ENCODE results near the gene CMKLR1. TPM values are rescaled to one million over a fixed set of nuclear protein-coding genes. Genes with fewer than 3 reads are reported as not detected.

Gene CMKLR1
- polyA plus RNA-seq, 12 donors = 2.2 to 10.3 (median 4.3) TPM; not detected in 1

DNA sequence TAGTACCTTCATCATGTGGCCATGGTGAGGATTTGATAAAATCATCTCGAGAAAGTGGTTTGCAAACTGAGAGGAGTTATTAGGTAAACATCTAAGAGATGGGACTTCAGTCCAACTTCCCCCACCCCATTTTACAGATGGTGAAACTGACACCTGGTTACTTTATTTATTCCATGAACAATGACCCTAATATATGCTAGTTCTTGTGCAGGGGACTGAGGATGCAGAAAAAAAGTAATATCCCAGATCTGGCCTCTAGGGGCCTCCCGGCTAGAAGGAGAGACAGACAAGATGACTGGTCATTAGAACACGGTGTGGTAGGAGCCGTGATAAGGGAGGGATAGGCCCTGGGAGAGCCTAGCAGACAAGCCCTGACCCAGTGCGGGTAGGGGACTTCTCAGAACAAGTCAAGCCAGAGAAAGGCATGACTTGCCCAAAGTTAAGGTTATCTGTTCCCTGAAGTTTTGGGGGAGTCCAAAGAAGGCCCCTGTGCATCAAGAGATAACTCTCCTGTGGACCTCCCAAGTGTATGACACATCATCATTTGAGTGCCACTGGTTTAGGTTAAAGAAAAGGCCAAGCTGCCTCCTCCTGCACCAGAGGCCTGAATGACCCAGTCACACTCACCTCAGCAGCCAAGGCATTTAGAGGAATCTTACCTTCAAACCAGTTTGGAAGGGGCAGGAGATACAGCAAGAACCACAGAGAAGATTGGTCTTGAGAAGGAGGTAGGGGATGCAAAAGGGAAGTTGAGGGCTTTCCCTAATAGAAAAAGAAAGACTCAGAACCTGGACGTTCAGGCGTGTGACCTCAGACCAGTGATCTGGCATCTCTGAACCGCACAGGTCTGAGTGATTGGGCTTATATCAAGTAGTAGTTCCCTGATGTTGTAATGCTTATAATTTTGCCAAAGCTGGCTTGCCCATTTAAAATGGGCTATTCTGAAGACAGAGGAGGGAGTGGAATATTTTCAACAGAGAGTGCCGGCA is 1.6 kb downstream of the CMKLR1 start:
- no peak for DNase-seq

DNA sequence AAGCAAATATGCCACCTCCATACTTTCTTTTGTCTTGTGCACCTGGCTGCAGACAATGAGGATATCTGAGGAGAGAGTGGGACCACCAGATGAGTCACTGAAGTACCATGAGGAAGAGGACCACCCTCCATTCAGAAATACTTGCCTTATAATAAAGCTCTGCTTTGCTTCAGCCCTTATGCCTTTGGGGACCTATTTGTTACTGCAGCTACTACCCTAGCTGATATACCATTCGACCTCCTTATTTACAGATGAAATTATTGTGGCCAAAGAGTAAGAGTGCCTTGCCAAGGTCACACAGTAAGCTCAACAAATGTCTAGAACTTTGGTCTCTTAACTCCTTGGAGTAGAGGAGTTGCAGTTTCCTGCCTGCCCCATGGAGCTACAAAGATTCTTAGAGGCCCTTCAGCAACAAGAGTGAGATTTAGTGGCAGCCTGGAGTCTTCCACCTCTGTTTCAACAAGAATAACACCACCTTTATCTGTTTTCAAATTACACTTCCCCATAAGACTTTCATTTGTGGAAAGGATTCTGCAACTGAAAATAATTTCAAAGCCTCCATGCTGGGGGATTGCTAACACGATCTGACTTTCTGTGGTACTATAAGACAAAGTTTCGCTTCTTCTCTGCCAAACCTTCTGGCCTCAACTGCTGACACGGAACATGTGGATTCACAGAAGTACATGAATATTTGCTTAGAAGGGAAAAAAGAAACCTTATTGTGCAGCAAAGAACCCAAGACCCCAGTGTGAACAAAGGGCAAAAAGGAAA is 3.6 kb downstream of the CMKLR1 start:
- no peak for DNase-seq

DNA sequence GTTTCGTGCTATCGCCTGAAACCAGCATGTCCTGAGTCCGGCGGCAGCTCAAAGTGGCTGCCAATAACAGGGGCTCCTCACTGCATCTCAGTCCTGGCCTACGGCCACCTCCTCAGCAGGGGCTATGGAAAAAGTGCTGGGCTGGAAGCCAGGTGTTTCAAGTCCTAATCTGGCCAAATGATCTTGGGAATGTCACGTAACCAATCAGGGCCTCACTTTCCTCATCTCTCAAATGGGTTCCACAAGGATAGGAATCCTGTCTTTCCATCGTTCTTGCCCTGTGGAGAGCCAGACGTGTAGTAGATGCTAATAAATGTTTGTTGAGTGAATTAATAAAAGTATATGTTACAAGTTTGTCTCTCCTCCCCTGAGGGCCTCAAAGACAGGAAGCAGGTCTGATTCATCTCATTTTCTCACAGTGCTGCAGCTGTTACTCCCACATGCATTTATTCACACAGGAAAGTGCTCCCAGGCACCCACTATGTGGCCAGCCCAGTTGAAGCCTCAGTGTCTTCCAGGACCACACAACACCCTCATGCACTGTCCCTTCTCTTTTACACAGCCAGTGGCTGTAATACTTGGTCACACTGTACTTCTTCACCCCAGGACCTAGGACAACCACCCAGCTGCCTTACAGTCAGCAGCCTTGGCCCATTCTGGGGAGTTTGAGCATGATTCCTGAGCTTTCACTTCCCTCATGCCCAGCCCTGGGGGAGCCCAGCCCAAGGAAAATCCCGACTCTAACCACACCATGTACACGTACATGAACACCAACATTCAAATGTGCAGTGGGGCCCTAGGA is 5.0 kb downstream of the CMKLR1 start:
- DNase-seq = no peak

DNA sequence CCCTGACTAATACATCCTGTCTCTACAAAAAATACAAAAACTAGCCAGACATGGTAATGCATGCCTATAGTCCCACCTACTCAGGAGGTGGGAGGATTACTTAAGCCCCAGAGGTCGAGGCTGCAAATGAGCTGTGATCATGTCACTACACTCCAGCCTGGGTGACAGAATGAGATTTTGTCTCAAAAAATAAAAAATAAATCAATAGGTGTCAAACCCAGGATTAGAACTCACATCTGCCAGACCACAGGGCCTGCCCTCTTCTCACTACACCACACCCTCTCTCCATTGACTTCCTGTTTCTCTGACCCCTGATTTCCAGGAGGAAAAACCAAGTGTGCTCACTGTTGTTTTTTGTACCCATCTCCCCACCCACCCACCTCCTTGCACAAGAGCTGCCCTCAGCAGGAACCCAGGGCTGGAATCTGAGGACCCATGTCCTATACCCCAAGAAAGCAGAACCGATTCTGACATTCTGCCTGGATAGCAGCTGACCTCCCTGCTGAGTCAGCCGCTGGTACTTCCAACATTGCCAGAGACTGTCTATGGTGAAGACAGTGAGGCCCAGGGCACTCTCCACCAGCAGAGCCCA is 6.2 kb downstream of the CMKLR1 start:
- DNase-seq = no peak

DNA sequence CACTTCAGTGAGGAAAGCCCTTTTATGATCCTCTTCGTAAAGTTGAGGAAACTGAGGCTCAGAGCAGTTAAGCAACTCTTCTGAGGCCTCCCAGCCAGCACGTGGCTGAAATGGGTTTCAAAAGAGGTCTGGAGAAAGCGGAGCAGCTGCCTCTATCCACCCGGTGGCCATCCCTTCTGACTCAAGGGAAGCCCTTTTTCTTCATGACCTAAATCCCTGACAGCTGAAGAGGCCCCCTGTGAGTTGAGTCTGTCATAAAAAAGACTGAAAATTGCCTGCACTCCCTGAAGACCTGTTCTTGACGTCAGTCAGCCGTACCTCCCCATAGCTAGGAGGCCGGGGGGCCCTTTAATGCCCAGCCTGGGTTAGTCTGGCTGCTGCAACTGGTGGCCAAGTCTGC is 10.7 kb downstream of the CMKLR1 start:
- no peak for DNase-seq

DNA sequence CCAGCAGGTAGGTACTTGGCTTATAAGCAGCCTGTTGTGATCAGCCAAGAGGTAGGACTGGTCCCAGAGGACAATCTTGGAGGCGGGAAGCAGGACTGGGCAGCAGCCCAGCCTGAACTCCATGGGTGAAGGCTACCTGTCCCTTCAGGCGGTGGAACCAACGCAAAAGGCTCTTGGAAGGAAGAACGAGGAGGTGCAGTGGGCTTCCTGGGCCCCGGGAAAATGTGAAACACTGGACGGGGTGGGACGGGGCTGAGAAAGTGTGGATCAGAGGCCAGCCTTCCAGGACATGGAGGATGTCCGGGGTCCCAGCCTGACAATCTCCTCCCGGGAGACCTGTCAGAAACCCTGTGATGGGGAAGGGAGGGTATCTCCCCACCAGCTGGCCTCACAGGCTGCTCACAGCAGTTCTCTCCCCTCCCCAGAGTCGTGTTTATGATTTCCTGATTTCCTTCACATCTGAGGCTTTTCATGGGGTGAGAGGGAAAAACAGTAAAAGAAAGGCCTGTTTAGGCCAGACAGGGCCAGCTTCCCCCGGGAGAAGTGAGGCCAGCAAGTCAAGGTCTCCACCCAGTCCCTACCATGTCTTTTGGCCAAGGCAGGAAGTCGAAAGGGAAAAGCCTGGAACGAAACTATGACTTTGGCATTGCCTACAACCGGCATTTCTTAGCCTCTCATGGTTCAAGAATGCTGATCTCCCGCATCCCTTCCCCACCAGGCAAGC is 11.3 kb downstream of the CMKLR1 start:
- no peak for DNase-seq

DNA sequence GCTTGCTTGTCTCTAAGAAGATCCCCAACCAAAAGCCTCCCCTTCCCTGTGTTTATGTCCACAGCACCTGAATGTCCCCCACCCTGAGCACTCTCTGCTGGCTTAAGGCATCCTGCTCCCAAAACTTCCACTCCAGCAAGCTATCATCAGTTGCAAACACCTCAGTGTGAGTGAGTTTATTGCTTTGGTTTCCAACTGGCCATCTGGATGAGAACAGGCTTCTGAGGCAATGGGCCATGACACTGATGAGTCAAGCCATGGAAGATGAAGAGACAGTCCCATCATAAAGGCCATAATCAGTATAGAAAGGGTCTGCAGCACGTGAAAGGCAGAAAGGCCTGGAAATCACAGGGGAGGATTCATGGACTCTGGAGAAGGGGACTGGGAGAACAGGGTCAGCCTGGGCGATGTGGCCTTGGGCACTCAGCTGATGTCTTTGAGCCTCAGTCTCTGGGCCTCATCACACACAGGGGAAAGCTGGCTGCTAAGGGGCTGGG is 12.8 kb downstream of the CMKLR1 start:
- DNase-seq = no peak

DNA sequence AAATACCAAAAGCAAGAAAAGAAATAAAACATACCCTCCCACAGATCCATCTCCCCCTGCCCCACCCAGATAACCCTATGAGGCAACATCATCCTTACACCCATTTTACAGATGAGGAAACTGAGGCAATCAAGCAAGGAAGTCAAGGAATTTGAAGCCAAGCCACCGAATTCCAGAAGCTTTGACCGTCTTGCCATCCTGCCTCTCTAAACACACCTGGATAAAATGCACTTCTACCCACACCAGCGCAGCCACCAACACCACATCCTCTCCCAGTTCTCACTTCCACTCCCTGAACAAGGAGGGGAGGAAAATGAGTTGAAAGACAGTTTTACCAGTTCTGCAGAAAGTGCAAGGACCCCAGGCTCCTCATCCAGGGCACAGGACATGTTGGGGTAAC is 13.6 kb downstream of the CMKLR1 start:
- DNase-seq = no peak

DNA sequence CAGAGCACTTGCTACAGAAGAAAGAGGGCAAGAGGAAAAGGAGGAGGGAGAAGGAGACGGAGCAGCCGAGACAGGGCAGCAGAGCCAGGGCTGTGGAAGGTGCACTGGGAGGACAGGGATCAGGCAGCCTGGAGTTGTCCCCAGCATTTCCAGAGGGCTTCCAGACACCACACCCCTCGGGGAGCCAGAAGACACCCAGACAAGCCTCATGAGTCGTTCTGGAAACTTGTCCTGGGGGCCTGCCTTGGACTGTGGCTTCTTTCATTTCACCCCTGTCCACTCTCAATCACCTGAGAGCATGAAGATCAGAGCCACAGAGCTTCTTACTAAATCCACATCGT is 14.1 kb downstream of the CMKLR1 start:
- no peak for DNase-seq

DNA sequence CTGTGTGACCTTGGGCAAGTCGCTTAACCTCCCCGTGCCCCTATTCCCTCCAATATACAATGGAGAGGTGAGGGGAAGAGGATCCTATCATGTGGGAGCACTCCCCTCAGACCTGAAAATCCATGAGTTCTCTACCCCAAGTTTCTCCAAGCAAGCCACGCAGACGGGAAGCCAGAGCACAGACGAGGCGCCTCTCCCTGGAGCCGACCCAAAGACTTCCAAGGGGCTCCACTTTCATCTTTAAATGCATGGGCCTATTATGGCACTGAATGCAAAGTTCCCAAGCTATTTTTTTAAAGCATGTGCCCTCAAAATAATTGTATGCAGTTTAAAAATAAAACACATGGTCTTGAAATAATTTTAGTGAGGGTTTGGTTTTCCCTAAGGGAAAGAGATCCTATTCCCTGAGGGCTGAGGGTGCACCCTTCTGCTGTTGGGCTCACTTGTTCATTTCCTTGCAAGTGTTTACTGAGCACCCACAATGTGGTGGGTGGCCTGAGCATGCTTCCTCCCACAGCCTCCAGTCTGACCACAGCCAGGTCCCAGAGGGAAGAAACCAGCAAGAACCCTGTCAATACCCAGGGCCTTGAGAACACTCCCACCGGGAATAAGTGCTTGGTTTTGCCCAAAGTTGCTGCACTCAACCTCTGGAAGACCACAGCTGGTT is 14.6 kb downstream of the CMKLR1 start:
- DNase-seq = no peak

DNA sequence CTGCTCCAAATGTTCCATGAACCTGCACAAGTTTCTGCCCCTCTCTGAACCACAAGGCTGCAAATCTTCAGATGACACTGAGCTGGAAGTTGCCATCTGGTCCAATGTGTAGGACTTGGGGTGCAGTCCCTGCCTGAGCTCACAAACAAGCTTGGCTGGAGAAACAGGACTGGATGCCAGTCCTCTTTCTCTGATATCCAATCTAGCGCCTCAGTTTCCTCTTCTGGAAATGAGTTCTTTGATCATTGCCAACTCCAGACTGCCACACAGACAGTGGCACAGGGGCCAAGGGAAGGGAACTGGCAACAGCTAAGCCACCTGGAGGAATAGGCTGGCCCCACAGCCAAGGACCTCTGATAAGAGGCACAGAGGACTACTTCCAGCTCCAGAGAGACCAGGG is 15.5 kb downstream of the CMKLR1 start:
- DNase-seq = no peak

DNA sequence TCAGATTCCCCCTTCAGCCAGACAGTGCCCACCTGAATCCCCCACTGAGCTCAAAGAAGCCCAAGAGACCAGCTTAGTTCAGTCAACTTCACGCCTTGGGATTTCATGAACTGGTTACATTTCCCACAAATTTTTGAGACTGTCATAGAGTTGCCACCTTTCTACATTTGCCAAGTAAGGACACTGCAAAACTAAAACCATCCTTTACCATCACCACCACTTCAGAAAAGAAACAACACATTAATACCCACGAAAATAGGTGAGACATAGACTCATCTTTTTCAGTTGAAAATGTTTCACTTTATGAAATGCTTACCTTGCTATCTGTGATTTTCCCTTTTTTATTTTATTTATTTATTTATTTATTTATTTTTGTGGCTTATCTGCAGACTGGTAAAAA is 16.1 kb downstream of the CMKLR1 start:
- no peak for DNase-seq

DNA sequence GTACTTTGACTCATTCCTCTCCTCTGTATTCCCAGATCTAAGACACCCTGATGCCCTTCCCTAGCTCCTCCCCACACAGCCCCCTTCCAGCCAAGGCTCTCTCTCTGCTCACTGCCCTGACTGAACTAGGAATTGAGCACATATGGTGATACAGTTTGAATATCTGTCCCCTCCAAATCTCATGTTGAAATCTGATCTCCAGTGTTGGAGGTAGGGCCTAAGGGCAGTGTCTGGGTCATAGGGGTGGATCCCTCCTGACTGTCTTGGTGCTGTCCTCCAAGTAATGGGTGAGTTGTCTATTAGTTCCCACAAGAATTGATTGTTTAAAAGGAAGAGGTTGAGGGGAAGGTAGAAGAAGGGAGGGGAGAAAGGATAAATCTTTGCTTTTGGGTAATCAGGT is 17.4 kb downstream of the CMKLR1 start:
- no peak for DNase-seq

DNA sequence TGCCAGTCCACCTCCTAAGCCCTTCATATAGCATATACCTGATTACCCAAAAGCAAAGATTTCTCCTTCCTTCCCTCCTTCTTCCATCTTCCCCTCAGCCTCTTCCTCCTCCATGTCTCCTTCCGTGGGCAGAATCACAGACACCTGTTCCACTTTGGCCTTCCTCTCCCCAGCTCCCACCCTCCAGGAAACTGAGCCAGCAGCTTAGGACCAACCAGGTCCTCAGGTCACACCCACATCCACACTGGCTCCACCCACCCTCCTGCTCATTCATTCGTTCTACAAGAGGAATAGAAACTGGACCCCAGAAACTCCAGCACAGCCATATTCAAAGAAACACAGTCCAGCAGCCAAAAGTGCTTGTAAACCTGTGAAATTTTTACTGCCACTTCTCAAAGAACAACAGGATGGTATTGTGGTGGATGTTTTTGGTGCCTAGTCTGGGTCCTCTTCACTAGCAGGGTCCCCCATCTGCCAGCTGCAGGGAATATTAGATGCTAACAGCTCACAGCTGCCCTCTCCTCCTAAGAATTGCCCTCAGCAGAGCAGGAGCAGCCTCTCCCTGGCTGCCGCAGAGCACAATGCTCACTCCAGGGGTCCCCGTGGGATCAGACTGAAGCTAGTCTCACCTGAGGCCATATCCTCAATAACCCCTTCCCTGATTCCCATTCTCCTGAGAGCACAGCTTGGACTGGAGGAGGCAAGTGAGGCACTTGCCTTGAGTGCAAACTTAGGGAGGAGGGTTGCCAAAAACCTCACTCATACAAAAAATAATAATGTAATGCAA is 18.4 kb downstream of the CMKLR1 start:
- no peak for DNase-seq

DNA sequence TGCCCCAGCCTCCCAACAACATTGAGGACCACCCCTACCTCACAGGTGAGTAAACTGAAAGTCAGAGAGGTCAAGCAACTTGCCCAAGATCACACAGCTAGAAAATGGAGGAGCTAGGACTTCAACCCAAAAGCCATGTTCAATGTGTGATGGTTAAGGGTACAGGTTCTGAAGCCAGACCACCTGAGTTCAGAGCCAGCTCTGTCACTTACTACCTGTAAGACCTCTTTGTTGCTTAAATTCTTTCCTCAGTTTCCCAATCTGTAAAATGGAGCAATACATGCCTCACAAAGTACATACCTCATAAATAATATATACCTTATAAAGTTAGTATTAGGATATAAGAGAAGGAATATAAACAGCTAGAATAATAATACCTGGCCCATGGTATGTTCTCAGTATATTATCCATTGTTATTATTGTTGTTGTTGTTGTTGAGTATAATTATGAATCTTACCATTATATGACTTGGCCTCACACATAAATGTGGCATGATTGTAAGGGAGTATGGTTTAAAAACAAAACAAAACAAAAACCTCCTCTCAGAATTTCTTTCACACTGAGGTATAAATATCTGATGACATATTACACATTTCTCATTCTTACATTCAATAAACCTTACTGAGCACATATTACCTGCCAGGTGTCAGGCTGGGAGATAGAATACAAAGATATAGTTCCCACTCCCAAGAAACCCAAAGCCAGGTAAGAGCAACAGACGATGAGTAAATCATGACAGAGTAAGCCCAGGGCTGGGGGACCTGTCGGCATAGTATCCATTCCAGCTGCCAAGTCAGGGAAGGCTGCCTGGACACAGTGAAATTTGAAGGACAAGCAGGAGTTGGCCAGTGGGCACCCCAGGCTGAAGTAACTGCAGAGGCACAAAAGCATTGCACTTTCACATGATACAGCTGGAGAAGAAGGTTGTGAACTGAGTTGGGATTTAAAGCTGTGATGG is 19.6 kb downstream of the CMKLR1 start:
- DNase-seq = no peak

DNA sequence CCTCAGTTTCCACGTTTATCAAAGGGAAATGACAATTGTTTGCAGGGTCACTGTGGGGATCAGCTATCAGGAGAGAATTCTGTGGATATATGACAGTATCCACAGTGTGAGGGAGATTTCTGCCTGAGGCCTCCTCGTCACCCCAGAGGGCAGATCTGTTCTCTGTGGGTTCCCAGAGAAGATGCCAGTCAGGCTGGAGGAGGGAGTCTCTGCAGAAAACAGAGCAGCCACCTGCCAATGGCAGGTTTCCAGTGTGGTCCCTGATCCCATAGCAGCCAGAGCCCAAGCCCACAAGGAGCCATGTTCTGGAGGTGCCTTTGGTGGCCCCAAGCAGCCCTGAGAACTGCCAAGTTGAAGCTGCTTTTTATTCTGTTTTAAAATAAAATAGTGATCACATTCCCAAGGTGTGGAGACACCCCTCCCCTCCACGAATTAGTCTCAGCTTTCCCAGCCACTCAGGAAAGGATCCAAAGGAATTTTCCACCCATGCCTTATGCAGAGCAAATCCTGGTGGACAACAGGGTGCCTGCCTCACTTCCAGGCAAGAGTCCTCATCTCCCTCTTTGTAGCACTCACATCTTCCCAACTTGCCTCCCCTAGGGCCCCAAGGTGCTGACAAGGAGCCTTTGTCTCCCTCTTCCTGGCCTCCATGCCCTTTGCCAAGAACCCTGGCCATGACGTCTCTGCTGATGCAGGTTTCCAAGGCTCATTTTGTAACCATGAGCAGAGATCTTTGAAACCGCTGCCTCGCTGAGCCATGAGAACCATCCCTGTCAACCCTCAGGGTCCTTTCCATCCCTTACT is 20.4 kb downstream of the CMKLR1 start:
- no peak for DNase-seq
